GM21717 (cell line): ENCODE data around the gene ENDOD1.

Experiments
- ATAC-seq: cut with Tn5 transposase; IDR thresholded peaks from one replicate; pipeline ENCODE4 v1.9.1; 2021; ENCODE audit warnings: mild to moderate bottlenecking, moderate library complexity; ENCODE audit not compliant: unreplicated experiment

The ENDOD1 gene

GRCh38 chr11:95157824-95158223, 68.2 kb downstream of the ENDOD1 start:
- ATAC-seq, result no peak

- no peak for ATAC-seq
Observed at GRCh38 chr11:95161248-95161647, 71.6 kb downstream of the ENDOD1 start.

GRCh38 chr11:95163106-95163505, 73.5 kb downstream of the ENDOD1 start:
- ATAC-seq, result no peak

- no peak for ATAC-seq
Observed at GRCh38 chr11:95165638-95166037, 76.0 kb downstream of the ENDOD1 start.

GRCh38 chr11:95166781-95167180, 77.1 kb downstream of the ENDOD1 start:
- ATAC-seq, result no peak

- no peak for ATAC-seq
Observed at GRCh38 chr11:95170294-95170693, 80.6 kb downstream of the ENDOD1 start.

GRCh38 chr11:95175818-95176380, 86.3 kb downstream of the ENDOD1 start:
- ATAC-seq, result no peak
